ENCODE measurements around the gene PAX6. TPM values are rescaled to one million over a fixed set of nuclear protein-coding genes. Genes with fewer than 3 reads are reported as not detected.

PAX6 gene
- total and polyA plus RNA-seq, 2 of the 4 experiments (the other 2 are of a cell fraction): not detected

GRCh38 chr11:31792036-31792435 is 19.1 kb downstream of the PAX6 start:
- no peaks in the 10 kb centered on the region for H3K36me3 ChIP-seq (ENCODE audit: control insufficient read depth, insufficient read depth, low read length)
- no peaks in the 10 kb centered on the region for H3K4me1 ChIP-seq (ENCODE audit: control insufficient read depth, insufficient read depth, low read length)
- H3K56ac ChIP-seq (ENCODE audit: extremely low read depth, insufficient read depth, low read length): no peak overlapping the region
- dilution Hi-C loops (cut with HindIII; ENCODE audit: low sequenced_read_pairs, unreplicated experiment) (no loop called here), in situ Hi-C loops (cut with MboI; ENCODE audit: low sequenced_read_pairs) (no loop called here), intact Hi-C loops (cut with micrococcal nuclease) (loop anchor here (10.0 kb wide), 1 partner anchor 297 kb away; no protein-coding TSS in a partner anchor)
- H3K18ac ChIP-seq (ENCODE audit: low read depth, low read length): no peak overlapping the region
- no peak overlapping the region for H3K23ac ChIP-seq (ENCODE audit: low read depth, low read length)
- no peak overlapping the region for H3K14ac ChIP-seq (replicated peaks; ENCODE audit: low read depth, low read length)
- H3K4ac ChIP-seq (ENCODE audit: low read depth, low read length): no peak overlapping the region
- no peak overlapping the region for H4K8ac ChIP-seq (ENCODE audit: low read depth in 2 of 2, low read length in 2 of 2)
- TF ChIP-seq FOS (IDR thresholded peaks at IDR 0.05; ENCODE audit: low read depth, low read length): no peak
- TF ChIP-seq SMC3 (IDR thresholded peaks at IDR 0.05; ENCODE audit: low read depth, low read length): no peak
- no peak for TF ChIP-seq CTCF (conservative IDR thresholded peaks at IDR 0.05; ENCODE audit: low read depth, low read length)
- no peak for TF ChIP-seq CEBPB (IDR thresholded peaks at IDR 0.05; ENCODE audit: low read depth, low read length)
- TF ChIP-seq ELK1 (IDR thresholded peaks at IDR 0.05; ENCODE audit: borderline replicate concordance, low read depth, low read length): no peak
- TF ChIP-seq RCOR1 (IDR thresholded peaks at IDR 0.05; ENCODE audit: insufficient replicate concordance, low read length): no peak
- no peak for TF ChIP-seq RFX5 (IDR thresholded peaks at IDR 0.05; ENCODE audit: low read depth, low read length)
- TF ChIP-seq CHD1 (IDR thresholded peaks at IDR 0.05; ENCODE audit: low read depth, low read length): no peak
- no peak for TF ChIP-seq POLR2A (IDR thresholded peaks at IDR 0.05; ENCODE audit: low read depth, low read length)
- no peaks in the 10 kb centered on the region; the same call in 1 of the 2 replicates for H3K9me3 ChIP-seq (ENCODE audit: control insufficient read depth, insufficient read depth, low read length)
- no peak overlapping the region for H3K4me2 ChIP-seq (ENCODE audit: low read depth, low read length)
- H2AK5ac ChIP-seq (ENCODE audit: low read depth, low read length): no peak overlapping the region
- H3K27ac ChIP-seq (ENCODE audit: insufficient read depth, low read length): no peak overlapping the region
- WGBS, 2 experiments (ENCODE audit: extremely low coverage in 2 of 2, insufficient read length in 1 of 2): no CpG with 5 or more reads among the region's 2 CpGs
- no peaks in the 10 kb centered on the region for H3K79me1 ChIP-seq (ENCODE audit: low read depth in 1 of 2, low read length in 2 of 2)
- H3K9me1 ChIP-seq (ENCODE audit: insufficient read depth, low read length): no peaks in the 10 kb centered on the region
- H2BK120ac ChIP-seq (ENCODE audit: low read depth, low read length): no peak overlapping the region
- CTCF ChIA-PET: interaction anchor here (0.6 kb wide), 1 partner anchor 12 kb away, joined by 3 read pairs; no protein-coding TSS in a partner anchor
- no peak overlapping the region for H2BK20ac ChIP-seq (ENCODE audit: low read depth, low read length)
- H2AFZ ChIP-seq (replicated peaks; ENCODE audit: low read length, poor library complexity): no peak overlapping the region
- no peak overlapping the region for H2BK15ac ChIP-seq (ENCODE audit: low read depth, low read length)
- no peak overlapping the region for H4K91ac ChIP-seq (ENCODE audit: insufficient read depth, low read depth, low read length)
- no peak overlapping the region for H3K9ac ChIP-seq (ENCODE audit: low read depth, low read length)
- H4K20me1 ChIP-seq (ENCODE audit: insufficient read depth, low read length): no peaks in the 10 kb centered on the region
- DNase-seq (no peak), ATAC-seq (ENCODE audit: low read depth) (no peak)
- no peak overlapping the region for H2AK9ac ChIP-seq (replicated peaks; ENCODE audit: low read depth, low read length, poor library complexity)
- no TSS peak for BruUV-seq (replicated peaks)
- no peak overlapping the region for H4K5ac ChIP-seq (ENCODE audit: low read depth, low read length)
- POLR2A ChIA-PET (ENCODE audit: unreplicated experiment): no interaction called here
- peaks cover 32% of the 10 kb centered on the region for H3K27me3 ChIP-seq (ENCODE audit: control insufficient read depth, insufficient read depth, low read length)
- no peak overlapping the region for H2BK5ac ChIP-seq (ENCODE audit: low read depth, low read length, poor library complexity, severe bottlenecking)
- H3K4me3 ChIP-seq (ENCODE audit: insufficient read depth, low read depth, low read length): no peak overlapping the region

Measured in IMR-90 (cell line).